GM18507 (cell line): ENCODE measurements around the gene OR13J1.
"Not testable (repeated sequence)": the region's sequence is repeated elsewhere in the genome, so short reads cannot be mapped to it uniquely, and the experiment has no call there.

Source experiments
- DNase-seq: peaks from one replicate; pipeline ENCODE4 v3.0.0; 2011; ENCODE audit warnings: low read depth; ENCODE audit not compliant: insufficient read length; ENCODE audit errors: extremely low spot score
- FAIRE-seq: peaks from 2 replicates; lab custom pipeline; 2011; peaks lifted over from hg19 to GRCh38; lab: Jason Lieb, UNC

The OR13J1 gene

GRCh38 chr9:35905051-35905781, 35.0 kb upstream of the OR13J1 start:
- DNase-seq = no peak
- FAIRE-seq = no peak

- no peak for DNase-seq
- no peak for FAIRE-seq
Measured at GRCh38 chr9:35904338-35904737, 34.1 kb upstream of the OR13J1 start.

- FAIRE-seq (peak; percentile 90), DNase-seq (peak; percentile 40)
Measured at GRCh38 chr9:35903049-35903448, 32.8 kb upstream of the OR13J1 start.

DNA sequence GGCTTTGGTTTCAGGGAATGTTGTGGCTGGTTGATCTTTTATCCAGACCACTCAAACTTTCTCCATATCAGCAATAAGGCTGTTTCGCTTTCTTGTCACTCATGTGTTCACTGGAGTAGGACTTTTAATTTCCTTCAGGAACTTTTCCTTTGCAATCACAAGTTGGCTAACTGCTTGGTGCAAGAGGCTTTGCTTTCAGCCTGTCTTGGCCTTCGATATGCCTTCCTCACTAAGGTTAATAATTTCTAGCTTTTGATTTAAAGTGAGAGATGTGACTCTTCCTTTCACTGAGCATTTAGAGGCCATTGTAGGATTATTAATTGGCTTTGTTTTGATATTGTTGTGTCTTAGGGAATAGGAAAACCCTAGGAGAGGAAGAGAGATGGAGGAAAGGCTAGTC, 28.8 kb upstream of the OR13J1 start:
- FAIRE-seq (no peak), DNase-seq (no peak)

GRCh38 chr9:35898337-35898736, 28.1 kb upstream of the OR13J1 start:
- FAIRE-seq = no peak

DNA sequence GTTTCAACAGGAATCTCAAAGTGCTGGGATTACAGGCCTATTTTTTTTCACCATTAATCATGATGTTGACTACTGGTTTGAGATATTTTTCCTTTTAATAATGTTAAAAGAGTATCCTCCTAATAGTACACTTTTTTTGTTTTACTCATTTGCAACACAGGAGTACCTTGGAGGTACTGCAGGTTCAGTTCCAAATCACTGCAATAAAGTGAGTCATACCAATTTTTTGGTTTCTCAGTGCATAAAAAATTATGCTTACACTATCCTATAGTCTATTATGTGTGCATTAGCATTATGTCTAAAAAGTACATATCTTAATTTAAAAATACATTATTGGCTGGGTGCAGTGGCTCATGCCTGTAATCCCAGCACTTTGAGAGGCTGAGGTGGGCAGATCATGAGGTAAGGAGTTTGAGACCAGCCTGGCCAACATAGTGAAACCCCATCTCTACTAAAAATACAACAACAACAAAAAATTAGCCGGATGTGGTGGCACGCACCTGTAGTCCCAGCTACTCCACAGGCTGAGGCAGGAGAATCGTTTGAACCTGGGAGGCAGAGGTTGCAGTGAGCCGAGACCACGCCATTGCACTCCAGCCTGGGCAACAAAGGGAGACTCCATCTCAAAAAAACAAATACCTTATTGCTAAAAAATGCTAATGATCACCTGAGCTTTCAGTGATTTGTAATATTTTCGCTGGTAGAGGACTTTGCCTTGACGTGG, 27.3 kb upstream of the OR13J1 start:
- not testable (repeated sequence) for DNase-seq, FAIRE-seq

More at GRCh38 chr9:35898337-35898736, 28.1 kb upstream of the OR13J1 start:
- no peak for DNase-seq

DNA sequence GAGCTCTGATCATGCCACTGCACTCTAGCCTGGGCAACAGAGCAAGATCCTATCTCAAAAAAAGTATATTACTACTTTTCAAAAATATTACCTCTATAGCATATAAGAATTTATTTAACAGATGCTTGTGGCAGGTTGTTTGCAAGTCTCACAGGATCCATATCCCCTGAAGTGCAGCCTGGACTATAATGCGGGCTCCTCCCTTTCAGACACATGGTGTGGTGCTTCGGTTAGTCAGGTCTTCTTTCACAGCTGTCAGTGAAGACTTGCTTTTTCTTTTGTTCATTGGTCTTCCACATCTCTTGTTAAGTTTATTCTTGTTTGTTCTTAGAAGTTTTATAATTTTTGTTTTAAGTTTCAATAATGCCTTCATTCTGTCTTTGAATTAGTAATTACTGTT, 26.4 kb upstream of the OR13J1 start:
- DNase-seq (no peak), FAIRE-seq (no peak)

- no peak for FAIRE-seq
- no peak for DNase-seq
Measured at GRCh38 chr9:35892051-35892450, 21.9 kb upstream of the OR13J1 start.

DNA sequence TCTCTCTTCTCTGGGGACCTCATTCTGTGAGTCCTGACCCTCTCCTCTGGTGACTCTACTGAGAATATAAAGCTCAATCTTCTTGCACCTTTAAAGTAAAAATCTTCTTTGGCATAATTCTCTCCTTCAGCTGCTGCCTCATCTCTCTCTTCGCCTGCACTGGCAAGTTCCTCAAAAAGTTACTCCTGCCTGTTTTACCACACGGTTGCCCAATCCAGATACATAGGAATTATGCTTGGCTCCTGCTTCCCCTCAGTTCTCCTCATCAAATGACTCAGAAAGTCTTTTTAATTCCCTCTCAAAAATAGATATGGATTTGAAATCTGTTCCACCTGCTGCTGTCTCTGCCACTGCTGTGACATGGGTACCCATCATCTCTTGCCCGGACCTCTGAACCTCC, 21.4 kb upstream of the OR13J1 start:
- FAIRE-seq = no peak
- no peak for DNase-seq

DNA sequence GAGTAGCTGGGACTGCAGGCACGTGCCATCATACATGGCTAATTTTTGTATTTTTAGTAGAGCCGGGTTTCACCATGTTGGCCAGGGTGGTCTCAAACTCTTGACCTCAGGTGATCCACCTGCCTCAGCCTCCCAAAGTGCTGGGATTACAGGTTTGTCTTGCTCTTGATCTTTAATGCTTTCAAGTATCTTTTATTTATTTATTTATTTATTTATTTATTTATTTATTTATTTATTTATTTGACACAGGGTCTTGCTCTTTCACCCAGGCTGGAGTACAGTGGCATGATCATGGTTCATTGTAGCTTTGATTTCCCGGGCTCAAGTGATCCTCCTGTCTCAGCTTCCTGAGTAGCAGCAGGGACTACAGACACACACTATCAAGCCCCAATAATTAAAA, 14.7 kb upstream of the OR13J1 start:
- not testable (repeated sequence) for FAIRE-seq

DNA sequence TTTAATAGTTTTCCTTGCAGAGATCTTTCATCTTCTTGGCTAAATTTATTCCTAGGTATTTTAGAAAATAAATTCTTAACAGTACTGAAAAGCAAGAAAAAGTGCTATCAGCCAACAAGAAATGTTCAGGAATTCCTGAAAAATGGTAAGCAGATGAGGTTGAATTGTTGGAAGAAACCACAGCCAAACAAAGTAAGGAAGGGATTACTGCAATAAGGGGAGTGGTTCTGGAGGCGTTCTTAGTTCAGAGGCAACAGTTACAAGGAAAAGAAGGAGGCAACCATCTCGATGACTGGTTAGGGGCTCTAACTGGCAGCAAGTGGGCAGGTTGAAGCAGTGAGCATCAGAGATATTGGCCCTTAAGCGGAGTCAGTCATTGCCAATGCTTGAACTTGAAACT, 12.8 kb upstream of the OR13J1 start:
- FAIRE-seq (no peak), DNase-seq (no peak)

More for the DNA sequence above, 14.7 kb upstream of the OR13J1 start:
- not testable (repeated sequence) for DNase-seq

- FAIRE-seq (peak; percentile 94), DNase-seq (peak; percentile 54)
Measured at GRCh38 chr9:35882263-35882848, 12.2 kb upstream of the OR13J1 start.

DNA sequence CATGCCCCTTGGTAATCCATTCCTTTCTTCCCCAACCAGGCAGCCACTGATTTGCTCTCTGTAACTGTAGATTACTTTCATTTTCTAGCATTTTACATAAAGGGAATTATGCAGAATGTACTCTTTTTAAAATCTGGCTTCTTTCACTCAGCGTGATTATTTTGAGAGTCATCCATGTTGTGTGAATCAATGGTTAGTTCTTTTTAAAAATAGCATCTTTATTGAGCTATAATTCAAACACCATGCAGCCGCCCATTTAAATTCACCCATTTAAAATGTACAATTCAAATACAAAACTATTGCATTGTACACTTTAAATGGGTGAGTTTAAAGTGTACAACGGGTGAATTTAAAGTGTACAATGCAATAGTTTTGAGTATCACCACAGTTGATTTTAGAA, 2.3 kb upstream of the OR13J1 start:
- no peak for FAIRE-seq
- DNase-seq = no peak

DNA sequence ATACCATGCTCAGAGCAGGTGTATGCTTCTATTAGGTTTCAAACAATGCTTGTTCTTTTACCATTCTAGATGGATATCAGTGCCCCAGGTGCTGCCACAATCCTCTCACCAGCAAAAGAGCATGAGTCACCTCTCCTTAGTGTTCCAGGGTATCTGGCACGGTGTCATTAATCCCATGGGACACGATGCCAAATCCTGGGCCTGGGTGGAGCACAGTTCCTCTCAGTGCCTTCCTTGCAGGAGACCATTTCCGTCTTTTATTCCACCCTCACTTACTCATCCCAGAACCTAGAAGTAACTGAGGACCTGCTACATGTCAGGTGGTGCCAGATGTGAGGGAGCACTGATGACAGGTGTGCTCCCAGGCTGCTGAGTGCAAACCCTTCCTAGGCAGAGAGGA, 1.3 kb upstream of the OR13J1 start:
- FAIRE-seq = no peak
- no peak for DNase-seq

- FAIRE-seq = no peak
- DNase-seq = no peak
Measured at GRCh38 chr9:35869621-35870216, 482 bp downstream of the OR13J1 start.

GRCh38 chr9:35868933-35869332, 1.3 kb downstream of the OR13J1 start:
- DNase-seq (no peak), FAIRE-seq (no peak)

- FAIRE-seq = no peak
Measured at GRCh38 chr9:35867538-35867937, 2.7 kb downstream of the OR13J1 start.

GRCh38 chr9:35864695-35865255, 5.4 kb downstream of the OR13J1 start:
- FAIRE-seq (no peak), DNase-seq (no peak)

More at GRCh38 chr9:35867538-35867937, 2.7 kb downstream of the OR13J1 start:
- DNase-seq = no peak

GRCh38 chr9:35863583-35863982, 6.6 kb downstream of the OR13J1 start:
- no peak for FAIRE-seq
- DNase-seq = no peak

- DNase-seq (no peak), FAIRE-seq (no peak)
Measured at GRCh38 chr9:35862328-35862727, 7.9 kb downstream of the OR13J1 start.
